Keratinocyte (primary cell): ENCODE data around the gene SEC31A. TPM values are rescaled to one million over a fixed set of nuclear protein-coding genes. Genes with fewer than 3 reads are reported as not detected.

Source experiments
- DNase-seq: peaks from one replicate; pipeline ENCODE4 v3.0.0-alpha.2; 2011; ENCODE audit warnings: low read depth, missing footprints, low spot score
- FAIRE-seq: peaks from 2 replicates; lab custom pipeline; 2011; peaks lifted over from hg19 to GRCh38; lab: Jason Lieb, UNC
- H2AFZ ChIP-seq: 2 replicates; pipeline ENCODE4 v1.6.0; 2012; ENCODE audit warnings: low read length, control low read depth, inconsistent platforms; ENCODE audit not compliant: control insufficient read depth
- H3K27ac ChIP-seq: 2 replicates; pipeline ENCODE4 v1.5.1; 2011; ENCODE audit warnings: low read length; ENCODE audit not compliant: control insufficient read depth, insufficient read depth
- H3K27me3 ChIP-seq: 3 replicates; pipeline ENCODE4 v1.6.0; 2011; ENCODE audit warnings: low read length; ENCODE audit not compliant: control insufficient read depth, insufficient read depth; ENCODE audit errors: extremely low read depth
- H3K36me3 ChIP-seq, 2 experiments: 2 replicates in 1 of 2; 3 replicates in 1 of 2; pipeline ENCODE4 v1.5.1; 2011; ENCODE audit warnings: low read length in 2 of 2, mild to moderate bottlenecking in 1 of 2; ENCODE audit not compliant: control insufficient read depth in 2 of 2, insufficient read depth in 2 of 2; ENCODE audit errors: extremely low read depth in 1 of 2
- H3K4me1 ChIP-seq: 3 replicates; pipeline ENCODE4 v1.5.1; 2011; ENCODE audit warnings: low read length; ENCODE audit not compliant: control insufficient read depth, insufficient read depth; ENCODE audit errors: extremely low read depth
- H3K4me2 ChIP-seq: 3 replicates; pipeline ENCODE4 v1.6.0; 2011; ENCODE audit warnings: low read depth, low read length; ENCODE audit not compliant: control insufficient read depth, insufficient read depth; ENCODE audit errors: extremely low read depth
- H3K4me3 ChIP-seq, 3 experiments: fragments of 200-600 bp in 1 of 3; sonication (generic) in 1 of 3; 2 replicates in 2 of 3; 3 replicates in 1 of 3; pipeline ENCODE4 v1.5.1; 2011 to 2016; ENCODE audit warnings: low read length in 3 of 3, mild to moderate bottlenecking in 3 of 3, control low read depth in 2 of 3, inconsistent platforms in 1 of 3, low read depth in 1 of 3, mixed read lengths in 1 of 3, mixed run types in 1 of 3, moderate library complexity in 1 of 3; ENCODE audit not compliant: control insufficient read depth in 2 of 3, insufficient read depth in 2 of 3; ENCODE audit errors: extremely low read depth in 1 of 3
- H3K79me2 ChIP-seq: 2 replicates; pipeline ENCODE4 v1.6.0; 2012; ENCODE audit warnings: low read length; ENCODE audit not compliant: control insufficient read depth, insufficient read depth
- H3K9ac ChIP-seq: 3 replicates; pipeline ENCODE4 v1.6.0; 2011; ENCODE audit warnings: low read length; ENCODE audit not compliant: control insufficient read depth, insufficient read depth; ENCODE audit errors: extremely low read depth
- H3K9me1 ChIP-seq: 3 replicates; pipeline ENCODE4 v1.6.0; 2011; ENCODE audit warnings: low read length; ENCODE audit not compliant: control insufficient read depth, insufficient read depth; ENCODE audit errors: extremely low read depth
- H3K9me3 ChIP-seq: 2 replicates; pipeline ENCODE4 v1.5.1; 2012; ENCODE audit warnings: low read depth, low read length; ENCODE audit not compliant: control insufficient read depth
- H4K20me1 ChIP-seq: 3 replicates; pipeline ENCODE4 v1.6.0; 2011; ENCODE audit warnings: low read length; ENCODE audit not compliant: control insufficient read depth, insufficient read depth; ENCODE audit errors: extremely low read depth
- EZH2 ChIP-seq: IDR thresholded peaks from one replicate; pipeline ENCODE4 v1.6.1; 2012; ENCODE audit warnings: inconsistent platforms, mild to moderate bottlenecking, low read length, moderate library complexity
- dilution Hi-C: fragments of 300-500 bp; cut with MboI; formaldehyde crosslinking; loops from one replicate; pipeline ENCODE4 v1.7.0; 2020; ENCODE audit warnings: low sequenced_read_pairs; ENCODE audit not compliant: extremely low pct_ligation_motif_present
- polyA plus RNA-seq, 5 experiments: library from polyadenylated mRNA; depleted of rRNA in 3 of 5; stranded (reverse) in 3 of 5; stranded (forward) in 1 of 5; unstranded in 1 of 5; fragments of >200 nt; gene quantifications; 1 replicate in 1 of 5; 2 replicates in 3 of 5; 3 replicates in 1 of 5; pipeline versions ENCODE4 v1.2.1 to v1.2.3, GENCODE V29; 2011 to 2012; ENCODE audit warnings: missing spikeins in 2 of 5, low read depth in 1 of 5, low replicate concordance in 1 of 5
- TF ChIP-seq, protein P1 (sequence below), 3 experiments: IDR thresholded peaks in 1 of 3; conservative IDR thresholded peaks in 1 of 3; optimal IDR thresholded peaks in 1 of 3; 2 replicates in 2 of 3; 3 replicates in 1 of 3; pipeline versions ENCODE3 to v1.5.1; 2011; ENCODE audit warnings: low read length in 3 of 3, mild to moderate bottlenecking in 3 of 3, moderate library complexity in 2 of 3, control low read depth in 1 of 3, inconsistent platforms in 1 of 3; ENCODE audit not compliant: insufficient read depth in 2 of 3; ENCODE audit errors: extremely low read depth in 1 of 3

The SEC31A gene
- polyA plus RNA-seq, 1 donor (not counting 4 experiments of a cell fraction or from before 2014, with no cell fraction given) = 192 TPM

DNA sequence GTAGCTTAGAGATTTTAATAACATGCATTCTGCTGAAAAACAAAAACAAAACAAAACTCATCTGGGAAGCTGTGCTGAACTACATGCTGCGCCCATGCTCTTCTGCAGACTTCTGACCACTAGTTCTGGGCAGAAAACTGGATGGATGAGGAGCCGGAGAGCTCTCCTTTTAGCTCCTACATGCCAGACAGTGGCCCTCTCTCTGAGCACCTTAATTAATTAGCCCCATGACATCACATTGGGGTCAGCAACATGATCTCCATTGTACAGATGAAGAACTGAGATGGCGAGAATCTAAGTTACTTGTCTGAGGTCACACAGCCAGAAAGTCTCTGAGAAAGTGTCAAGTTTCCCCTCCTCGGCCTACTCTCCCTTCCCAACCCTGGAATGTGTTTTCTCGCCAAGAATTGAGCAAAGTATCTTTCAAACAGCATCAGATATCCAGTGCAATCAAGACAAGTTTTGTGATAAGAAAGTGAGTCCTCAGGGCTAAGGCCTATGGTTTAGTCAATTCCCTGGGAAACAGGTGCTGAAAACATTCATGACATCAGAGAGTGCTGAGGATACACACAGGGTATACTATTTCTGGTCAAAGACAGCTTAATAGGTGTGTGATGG lies 113.9 kb downstream of the SEC31A start:
- H3K9ac ChIP-seq = no peak overlapping the region
- no peak for FAIRE-seq
- no peak overlapping the region for H2AFZ ChIP-seq
- H4K20me1 ChIP-seq = no peaks in the 10 kb centered on the region
- H3K9me3 ChIP-seq = no peaks in the 10 kb centered on the region
- no peak overlapping the region for H3K27ac ChIP-seq
- H3K4me1 ChIP-seq = no peaks in the 10 kb centered on the region
- dilution Hi-C loops = no loop called here
- peaks cover 51% of the 10 kb centered on the region for H3K79me2 ChIP-seq
- H3K27me3 ChIP-seq = no peaks in the 10 kb centered on the region
- TF ChIP-seq EZH2 = no peak
- TF ChIP-seq, protein P1, sequence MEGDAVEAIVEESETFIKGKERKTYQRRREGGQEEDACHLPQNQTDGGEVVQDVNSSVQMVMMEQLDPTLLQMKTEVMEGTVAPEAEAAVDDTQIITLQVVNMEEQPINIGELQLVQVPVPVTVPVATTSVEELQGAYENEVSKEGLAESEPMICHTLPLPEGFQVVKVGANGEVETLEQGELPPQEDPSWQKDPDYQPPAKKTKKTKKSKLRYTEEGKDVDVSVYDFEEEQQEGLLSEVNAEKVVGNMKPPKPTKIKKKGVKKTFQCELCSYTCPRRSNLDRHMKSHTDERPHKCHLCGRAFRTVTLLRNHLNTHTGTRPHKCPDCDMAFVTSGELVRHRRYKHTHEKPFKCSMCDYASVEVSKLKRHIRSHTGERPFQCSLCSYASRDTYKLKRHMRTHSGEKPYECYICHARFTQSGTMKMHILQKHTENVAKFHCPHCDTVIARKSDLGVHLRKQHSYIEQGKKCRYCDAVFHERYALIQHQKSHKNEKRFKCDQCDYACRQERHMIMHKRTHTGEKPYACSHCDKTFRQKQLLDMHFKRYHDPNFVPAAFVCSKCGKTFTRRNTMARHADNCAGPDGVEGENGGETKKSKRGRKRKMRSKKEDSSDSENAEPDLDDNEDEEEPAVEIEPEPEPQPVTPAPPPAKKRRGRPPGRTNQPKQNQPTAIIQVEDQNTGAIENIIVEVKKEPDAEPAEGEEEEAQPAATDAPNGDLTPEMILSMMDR (optimal IDR thresholded peaks at IDR 0.05 in 1 of 3, IDR thresholded peaks at IDR 0.05 in 1 of 3, conservative IDR thresholded peaks at IDR 0.05 in 1 of 3; ENCODE audit: extremely low read depth in 1 of 3, insufficient read depth in 2 of 3, low read length in 3 of 3) = no peak
- peaks cover 0 to 2% of the 10 kb centered on the region in 2 experiments for H3K36me3 ChIP-seq
- H3K4me2 ChIP-seq = no peak overlapping the region
- H3K9me1 ChIP-seq = no peaks in the 10 kb centered on the region
- no peak overlapping the region for H3K4me3 ChIP-seq
- no peak for DNase-seq

DNA sequence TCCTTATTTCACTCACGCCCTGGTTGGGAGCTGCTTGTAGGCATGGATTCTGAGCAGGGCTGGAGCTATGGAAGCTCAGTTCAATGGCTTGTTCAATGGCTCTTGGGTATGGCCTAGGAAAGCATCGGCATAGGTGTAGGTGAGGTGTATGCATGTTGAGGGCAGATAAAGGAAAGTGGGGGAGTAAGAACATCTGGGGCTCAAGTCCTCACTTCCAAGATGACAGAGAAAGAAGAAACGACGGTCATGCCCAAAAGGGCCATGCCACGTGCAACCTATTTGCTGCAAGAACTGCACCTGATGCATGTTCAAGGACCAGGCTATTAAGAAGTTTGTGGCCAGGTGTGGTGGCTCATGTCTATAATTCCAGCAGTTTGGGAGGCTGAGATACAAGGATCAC lies 115.7 kb downstream of the SEC31A start:
- Histone ChIP-seq H3K9ac (no peak overlapping the region), H3K9me1 (no peaks in the 10 kb centered on the region), H3K27me3 (no peaks in the 10 kb centered on the region), H3K79me2 (peaks cover 49% of the 10 kb centered on the region), H2AFZ (no peak overlapping the region), H3K36me3 (peaks cover 0 to 2% of the 10 kb centered on the region in 2 experiments), H3K4me3 (no peak overlapping the region), H4K20me1 (no peaks in the 10 kb centered on the region), H3K4me2 (no peak overlapping the region), H3K4me1 (no peaks in the 10 kb centered on the region), H3K9me3 (no peaks in the 10 kb centered on the region), H3K27ac (no peak overlapping the region)
- DNase-seq = no peak
- FAIRE-seq = no peak
- dilution Hi-C loops = no loop called here
- no peak for TF ChIP-seq EZH2
- TF ChIP-seq, protein P1 (optimal IDR thresholded peaks at IDR 0.05 in 1 of 3, IDR thresholded peaks at IDR 0.05 in 1 of 3, conservative IDR thresholded peaks at IDR 0.05 in 1 of 3; ENCODE audit: extremely low read depth in 1 of 3, insufficient read depth in 2 of 3, low read length in 3 of 3) = no peak
